ENCODE data around the gene TSPAN1. TPM values are rescaled to one million over a fixed set of nuclear protein-coding genes. Genes with fewer than 3 reads are reported as not detected.

Gene TSPAN1
- total and polyA plus RNA-seq, 2 of the 13 experiments (the other 11 are each of a cell fraction or from before 2014, with no cell fraction given), result 1.7 to 2.9 TPM

DNA sequence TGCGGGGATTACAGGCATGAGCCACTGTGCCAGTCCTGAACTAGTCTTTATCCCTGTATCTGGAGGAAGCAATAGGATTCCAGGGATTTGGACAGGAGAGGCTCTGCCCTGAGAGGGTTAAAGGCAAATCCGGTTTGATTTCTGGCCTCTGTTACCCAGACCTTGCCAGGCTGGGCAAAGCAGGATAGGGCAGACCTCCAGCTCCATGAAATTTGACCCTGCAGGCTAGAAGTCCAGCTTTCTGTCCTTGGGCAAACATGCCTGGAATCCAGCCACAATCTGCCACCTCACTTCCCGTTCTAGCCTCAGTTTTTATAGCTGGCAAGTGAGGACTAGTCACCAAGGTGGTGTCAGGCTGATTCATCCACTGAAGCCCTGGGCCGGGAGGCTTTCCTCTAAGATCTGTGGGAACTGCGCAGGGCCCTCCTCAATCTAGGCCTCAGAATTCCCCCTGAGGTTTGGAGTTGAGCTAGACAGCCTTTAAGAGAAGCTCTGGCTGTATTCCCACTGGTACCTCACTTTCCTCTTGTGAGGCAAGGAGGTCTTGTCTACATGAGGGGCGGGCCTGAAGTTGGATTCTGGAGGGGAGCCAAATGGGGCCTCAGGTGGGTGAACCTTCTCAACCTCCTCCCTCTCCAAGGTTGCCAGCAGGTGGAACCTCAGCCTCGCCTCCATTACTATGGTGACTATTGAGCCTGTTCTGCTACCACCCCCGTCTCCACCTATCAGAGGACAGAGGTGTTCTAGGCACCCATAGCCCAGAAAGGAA, 8.4 kb downstream of the TSPAN1 start (continued):
- TF ChIP-seq SRF (IDR thresholded peaks at IDR 0.05; ENCODE audit: low read depth, low read length), result no peak
- TF ChIP-seq, protein P1, sequence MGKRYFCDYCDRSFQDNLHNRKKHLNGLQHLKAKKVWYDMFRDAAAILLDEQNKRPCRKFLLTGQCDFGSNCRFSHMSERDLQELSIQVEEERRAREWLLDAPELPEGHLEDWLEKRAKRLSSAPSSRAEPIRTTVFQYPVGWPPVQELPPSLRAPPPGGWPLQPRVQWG (CRISPR knock-in tag; IDR thresholded peaks at IDR 0.05; ENCODE audit: borderline replicate concordance, low read depth), result no peak
- TF ChIP-seq JARID2 (CRISPR knock-in tag; IDR thresholded peaks at IDR 0.05; ENCODE audit: insufficient replicate concordance), result no peak
- no peak for TF ChIP-seq ZNF530 (CRISPR knock-in tag; IDR thresholded peaks at IDR 0.05; ENCODE audit: low read depth)
- TF ChIP-seq ZNF292 (CRISPR knock-in tag; IDR thresholded peaks at IDR 0.05; ENCODE audit: borderline replicate concordance, low read depth), result no peak; the same call in 1 of the 2 replicates
- no peak for TF ChIP-seq ZNF224 (CRISPR knock-in tag; IDR thresholded peaks at IDR 0.05)
- no peak for TF ChIP-seq ZFP1 (CRISPR knock-in tag; IDR thresholded peaks at IDR 0.05)
- no peak for TF ChIP-seq ZNF460 (CRISPR knock-in tag; IDR thresholded peaks at IDR 0.05; ENCODE audit: borderline replicate concordance)
- TF ChIP-seq ZNF180 (CRISPR knock-in tag; IDR thresholded peaks at IDR 0.05; ENCODE audit: borderline replicate concordance, low read depth), result no peak
- no peak for TF ChIP-seq ZBTB42 (CRISPR knock-in tag; IDR thresholded peaks at IDR 0.05)
- no peak for TF ChIP-seq NAIF1 (CRISPR knock-in tag; IDR thresholded peaks at IDR 0.05; ENCODE audit: borderline replicate concordance)
- no peak for TF ChIP-seq SSRP1 (CRISPR knock-in tag; IDR thresholded peaks at IDR 0.05)
- no peak for TF ChIP-seq MATR3 (CRISPR knock-in tag; IDR thresholded peaks at IDR 0.05)
- no peak for TF ChIP-seq ZNF768 (CRISPR knock-in tag; IDR thresholded peaks at IDR 0.05)
- TF ChIP-seq, protein P2, sequence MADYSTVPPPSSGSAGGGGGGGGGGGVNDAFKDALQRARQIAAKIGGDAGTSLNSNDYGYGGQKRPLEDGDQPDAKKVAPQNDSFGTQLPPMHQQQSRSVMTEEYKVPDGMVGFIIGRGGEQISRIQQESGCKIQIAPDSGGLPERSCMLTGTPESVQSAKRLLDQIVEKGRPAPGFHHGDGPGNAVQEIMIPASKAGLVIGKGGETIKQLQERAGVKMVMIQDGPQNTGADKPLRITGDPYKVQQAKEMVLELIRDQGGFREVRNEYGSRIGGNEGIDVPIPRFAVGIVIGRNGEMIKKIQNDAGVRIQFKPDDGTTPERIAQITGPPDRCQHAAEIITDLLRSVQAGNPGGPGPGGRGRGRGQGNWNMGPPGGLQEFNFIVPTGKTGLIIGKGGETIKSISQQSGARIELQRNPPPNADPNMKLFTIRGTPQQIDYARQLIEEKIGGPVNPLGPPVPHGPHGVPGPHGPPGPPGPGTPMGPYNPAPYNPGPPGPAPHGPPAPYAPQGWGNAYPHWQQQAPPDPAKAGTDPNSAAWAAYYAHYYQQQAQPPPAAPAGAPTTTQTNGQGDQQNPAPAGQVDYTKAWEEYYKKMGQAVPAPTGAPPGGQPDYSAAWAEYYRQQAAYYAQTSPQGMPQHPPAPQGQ (CRISPR knock-in tag; IDR thresholded peaks at IDR 0.05; ENCODE audit: borderline replicate concordance), result no peak
- no peak for TF ChIP-seq KLF6 (CRISPR knock-in tag; IDR thresholded peaks at IDR 0.05)
- TF ChIP-seq ZNF788 (CRISPR knock-in tag; IDR thresholded peaks at IDR 0.05; ENCODE audit: borderline replicate concordance), result peak; percentile 25; the same call in 1 of the 2 replicates
- TF ChIP-seq, protein P3, sequence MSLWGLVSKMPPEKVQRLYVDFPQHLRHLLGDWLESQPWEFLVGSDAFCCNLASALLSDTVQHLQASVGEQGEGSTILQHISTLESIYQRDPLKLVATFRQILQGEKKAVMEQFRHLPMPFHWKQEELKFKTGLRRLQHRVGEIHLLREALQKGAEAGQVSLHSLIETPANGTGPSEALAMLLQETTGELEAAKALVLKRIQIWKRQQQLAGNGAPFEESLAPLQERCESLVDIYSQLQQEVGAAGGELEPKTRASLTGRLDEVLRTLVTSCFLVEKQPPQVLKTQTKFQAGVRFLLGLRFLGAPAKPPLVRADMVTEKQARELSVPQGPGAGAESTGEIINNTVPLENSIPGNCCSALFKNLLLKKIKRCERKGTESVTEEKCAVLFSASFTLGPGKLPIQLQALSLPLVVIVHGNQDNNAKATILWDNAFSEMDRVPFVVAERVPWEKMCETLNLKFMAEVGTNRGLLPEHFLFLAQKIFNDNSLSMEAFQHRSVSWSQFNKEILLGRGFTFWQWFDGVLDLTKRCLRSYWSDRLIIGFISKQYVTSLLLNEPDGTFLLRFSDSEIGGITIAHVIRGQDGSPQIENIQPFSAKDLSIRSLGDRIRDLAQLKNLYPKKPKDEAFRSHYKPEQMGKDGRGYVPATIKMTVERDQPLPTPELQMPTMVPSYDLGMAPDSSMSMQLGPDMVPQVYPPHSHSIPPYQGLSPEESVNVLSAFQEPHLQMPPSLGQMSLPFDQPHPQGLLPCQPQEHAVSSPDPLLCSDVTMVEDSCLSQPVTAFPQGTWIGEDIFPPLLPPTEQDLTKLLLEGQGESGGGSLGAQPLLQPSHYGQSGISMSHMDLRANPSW (CRISPR knock-in tag; IDR thresholded peaks at IDR 0.05; ENCODE audit: borderline replicate concordance), result no peak
- no peak for TF ChIP-seq EHMT2 (IDR thresholded peaks at IDR 0.05; ENCODE audit: borderline replicate concordance, low read depth, low read length)
- peak; percentile 92 for TF ChIP-seq ESRRA (CRISPR knock-in tag; IDR thresholded peaks at IDR 0.05; ENCODE audit: low read depth)
- no peak for TF ChIP-seq ZNF773 (CRISPR knock-in tag; IDR thresholded peaks at IDR 0.05; ENCODE audit: borderline replicate concordance)
- TF ChIP-seq, protein P4, sequence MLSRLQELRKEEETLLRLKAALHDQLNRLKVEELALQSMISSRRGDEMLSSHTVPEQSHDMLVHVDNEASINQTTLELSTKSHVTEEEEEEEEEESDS (CRISPR knock-in tag; IDR thresholded peaks at IDR 0.05; ENCODE audit: borderline replicate concordance), result no peak
- TF ChIP-seq, protein P5, sequence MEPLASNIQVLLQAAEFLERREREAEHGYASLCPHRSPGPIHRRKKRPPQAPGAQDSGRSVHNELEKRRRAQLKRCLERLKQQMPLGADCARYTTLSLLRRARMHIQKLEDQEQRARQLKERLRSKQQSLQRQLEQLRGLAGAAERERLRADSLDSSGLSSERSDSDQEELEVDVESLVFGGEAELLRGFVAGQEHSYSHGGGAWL (CRISPR knock-in tag; IDR thresholded peaks at IDR 0.05), result no peak
- no peak for TF ChIP-seq ZNF589 (CRISPR knock-in tag; conservative IDR thresholded peaks at IDR 0.05)

All from HepG2 (cell line).